Spleen (tissue), 11 donors: ENCODE measurements around the gene STIM1. TPM values are rescaled to one million over a fixed set of nuclear protein-coding genes. Genes with fewer than 3 reads are reported as not detected.

ENCODE experiments used
- DNase-seq: peaks from one replicate; pipeline ENCODE4 v3.0.0-alpha.2; 2020
- H3K27ac ChIP-seq, 8 donors: fragments of 200-600 bp; sonication (generic) in 7 of 8; 1 replicate in 4 of 8; 2 replicates in 4 of 8; pipeline versions ENCODE4 v1.5.0 to v1.8.0; 2016 to 2021; ENCODE audit warnings: inconsistent platforms in 4 of 8, mild to moderate bottlenecking in 4 of 8, moderate library complexity in 1 of 8
- H3K27me3 ChIP-seq, 7 donors: fragments of 200-600 bp; sonication (generic) in 6 of 7; replicated peaks in 1 of 7; 1 replicate in 4 of 7; 2 replicates in 3 of 7; pipeline versions ENCODE4 v1.5.0 to v1.8.0; 2016 to 2021; ENCODE audit warnings: inconsistent platforms in 3 of 7, mild to moderate bottlenecking in 1 of 7
- H3K36me3 ChIP-seq, 6 donors: fragments of 200-600 bp; sonication (generic) in 5 of 6; 1 replicate in 4 of 6; 2 replicates in 2 of 6; pipeline versions ENCODE4 v1.5.0 to v1.8.0; 2016 to 2021; ENCODE audit warnings: inconsistent platforms in 2 of 6
- H3K4me1 ChIP-seq, 6 donors: fragments of 200-600 bp; sonication (generic) in 5 of 6; 1 replicate in 3 of 6; 2 replicates in 3 of 6; pipeline versions ENCODE4 v1.5.0 to v1.8.0; 2016 to 2021; ENCODE audit warnings: inconsistent platforms in 3 of 6
- H3K4me3 ChIP-seq, 8 donors: fragments of 200-600 bp; sonication (generic) in 7 of 8; 1 replicate in 4 of 8; 2 replicates in 4 of 8; pipeline versions ENCODE4 v1.5.0 to v1.8.0; 2016 to 2021; ENCODE audit warnings: inconsistent platforms in 4 of 8, mild to moderate bottlenecking in 4 of 8, moderate library complexity in 2 of 8
- H3K9me3 ChIP-seq, 8 donors: fragments of 200-600 bp; sonication (generic) in 7 of 8; 1 replicate in 4 of 8; 2 replicates in 4 of 8; pipeline versions ENCODE4 v1.5.0 to v1.8.0; 2016 to 2021; ENCODE audit warnings: inconsistent platforms in 4 of 8
- POLR2A ChIP-seq, 3 donors: fragments of 450-650 bp; IDR thresholded peaks; one replicate each; pipeline ENCODE4 v1.5.1; 2017; ENCODE audit warnings: antibody characterized with exemption in 3 of 3, mild to moderate bottlenecking in 1 of 3
- POLR2AphosphoS5 ChIP-seq, 3 donors: sonication (generic); formaldehyde crosslinking; IDR thresholded peaks; one replicate each; pipeline ENCODE4 v1.5.1; 2017; ENCODE audit warnings: antibody characterized with exemption in 3 of 3
- WGBS, 5 donors: extraction: QIAGEN DNeasy Blood & Tissue Kit in 3 of 5; methylation state at CpG; one replicate each; pipeline versions ENCODE4 v1.1.5 to v1.1.7; 2013 to 2018; 5-methylcytosine and 5-hydroxymethylcytosine counted together
- intact Hi-C: fragments of 100-400 bp; cut with DNase I; formaldehyde crosslinking; loops from one replicate; pipeline ENCODE4 v1.15.0; 2023; ENCODE audit warnings: low total_unique reads
- polyA plus RNA-seq, 3 donors: library from polyadenylated mRNA; stranded (reverse); fragments of 200-250 nt; gene quantifications; one replicate each; pipeline ENCODE4 v1.2.1, GENCODE V29; 2013
- total RNA-seq, 7 donors: library from RNA; depleted of rRNA in 3 of 7; stranded (reverse); fragments of >200 nt in 3 of 7; fragmentation: NEBNext Ultra II Directional in 4 of 7; extraction: Animal tissue kit (Norgen Biotek cat#: 25700) in 4 of 7; gene quantifications; one replicate each; pipeline versions ENCODE4 v1.1.0 to v1.2.1, GENCODE V29; 2016 to 2021
- TF ChIP-seq, protein P1 (sequence below), 11 experiments: fragments of 200-600 bp in 7 of 11; fragments of 450-650 bp in 4 of 11; sonication (generic) in 4 of 11; IDR thresholded peaks in 8 of 11; conservative IDR thresholded peaks in 3 of 11; 1 replicate in 7 of 11; 2 replicates in 4 of 11; pipeline versions ENCODE4 v1.4.0 to v1.8.0; 2016 to 2021; ENCODE audit warnings: antibody characterized with exemption in 11 of 11, inconsistent platforms in 4 of 11, mild to moderate bottlenecking in 1 of 11
- donor health status: healthy with polysubstance abuse.
- donor health status: DM: no; HTN: no; CAD: no; lungs with moderate emphysema.
- donor health status: DM: no; HTN: no; CAD: no.
- donor health status: Bipolar disorder and iron deficiency.
- donor health status: healthy.
- donor health status: DM: no; HTN: no; CAD: no.
- donor health status: DM: yes; HTN: yes; CAD: no.

STIM1 gene
- total and polyA plus RNA-seq, 10 donors = 13.0 to 85.2 (median 58.0) TPM

DNA sequence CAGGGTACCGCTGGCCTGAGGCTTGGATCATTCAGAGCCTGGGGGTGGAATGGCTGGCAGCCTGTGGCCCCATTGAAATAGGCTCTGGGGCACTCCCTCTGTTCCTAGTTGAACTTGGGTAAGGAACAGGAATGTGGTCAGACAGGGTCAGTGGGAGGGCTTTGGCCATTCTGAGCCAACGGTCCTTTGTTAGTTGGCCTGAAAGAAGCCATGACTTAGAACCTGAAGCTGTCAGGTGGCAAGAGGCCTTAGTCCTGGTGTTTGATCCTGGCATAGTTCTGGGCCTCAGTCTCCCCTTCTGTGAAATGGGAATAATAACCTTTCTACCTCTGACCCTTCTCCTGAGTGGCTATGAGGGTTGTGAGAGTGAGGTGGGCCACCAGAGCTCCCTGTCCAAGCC lies 38.8 kb upstream of the STIM1 start:
- Histone ChIP-seq H3K36me3 (peaks cover 0 to 2% (median 0%) of the 10 kb centered on the region in 6 donors), H3K4me1 (no peaks in the 10 kb centered on the region), H3K27me3 (no peaks in the 10 kb centered on the region), H3K27ac (no peak overlapping the region), H3K9me3 (no peaks in the 10 kb centered on the region), H3K4me3 (no peak overlapping the region)
- intact Hi-C loops = no loop called here
- DNase-seq = peak; percentile 13
- WGBS, 5 donors = 84 to 100% (median 92%) methylated on average over 1 to 2 of the region's 2 CpGs
- TF ChIP-seq POLR2A (IDR thresholded peaks at IDR 0.05) = no peak
- TF ChIP-seq, protein P1, sequence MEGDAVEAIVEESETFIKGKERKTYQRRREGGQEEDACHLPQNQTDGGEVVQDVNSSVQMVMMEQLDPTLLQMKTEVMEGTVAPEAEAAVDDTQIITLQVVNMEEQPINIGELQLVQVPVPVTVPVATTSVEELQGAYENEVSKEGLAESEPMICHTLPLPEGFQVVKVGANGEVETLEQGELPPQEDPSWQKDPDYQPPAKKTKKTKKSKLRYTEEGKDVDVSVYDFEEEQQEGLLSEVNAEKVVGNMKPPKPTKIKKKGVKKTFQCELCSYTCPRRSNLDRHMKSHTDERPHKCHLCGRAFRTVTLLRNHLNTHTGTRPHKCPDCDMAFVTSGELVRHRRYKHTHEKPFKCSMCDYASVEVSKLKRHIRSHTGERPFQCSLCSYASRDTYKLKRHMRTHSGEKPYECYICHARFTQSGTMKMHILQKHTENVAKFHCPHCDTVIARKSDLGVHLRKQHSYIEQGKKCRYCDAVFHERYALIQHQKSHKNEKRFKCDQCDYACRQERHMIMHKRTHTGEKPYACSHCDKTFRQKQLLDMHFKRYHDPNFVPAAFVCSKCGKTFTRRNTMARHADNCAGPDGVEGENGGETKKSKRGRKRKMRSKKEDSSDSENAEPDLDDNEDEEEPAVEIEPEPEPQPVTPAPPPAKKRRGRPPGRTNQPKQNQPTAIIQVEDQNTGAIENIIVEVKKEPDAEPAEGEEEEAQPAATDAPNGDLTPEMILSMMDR (IDR thresholded peaks at IDR 0.05 in 8 of 11, conservative IDR thresholded peaks at IDR 0.05 in 3 of 11) = no peak
- TF ChIP-seq POLR2AphosphoS5 (IDR thresholded peaks at IDR 0.05) = no peak

DNA sequence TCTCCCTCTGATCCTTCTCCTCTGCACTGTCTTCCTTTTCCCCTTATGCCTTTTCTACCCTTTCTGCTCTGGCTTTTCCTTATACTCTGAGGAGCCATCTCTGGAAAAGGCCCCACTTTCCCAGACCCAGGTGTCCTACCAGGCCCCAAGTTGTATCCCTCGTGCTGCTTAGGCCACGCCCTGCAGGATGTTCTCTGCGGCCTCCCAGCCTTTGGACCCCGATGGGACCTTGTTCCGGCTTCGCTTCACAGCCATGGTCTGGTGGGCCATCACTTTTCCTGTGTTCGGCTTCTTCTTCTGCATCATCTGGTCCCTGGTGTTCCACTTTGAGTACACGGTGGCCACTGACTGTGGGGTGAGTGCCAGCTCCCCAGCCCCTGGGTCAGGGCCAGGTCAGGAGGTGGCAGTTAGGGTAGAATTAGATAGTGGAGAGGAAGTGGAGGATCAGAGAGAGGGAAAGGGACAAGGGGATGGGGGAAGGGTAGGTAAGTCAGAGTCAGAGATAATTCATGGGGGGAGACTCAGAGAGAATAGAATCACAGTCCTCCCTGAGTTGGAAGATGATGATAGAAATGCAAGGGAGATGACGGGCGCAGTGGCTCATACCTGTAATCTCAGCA lies 38.2 kb upstream of the STIM1 start:
- WGBS, 5 donors = 82 to 90% (median 84%) methylated on average over 10 of the region's 10 CpGs
- TF ChIP-seq POLR2A (IDR thresholded peaks at IDR 0.05) (no peak), POLR2AphosphoS5 (IDR thresholded peaks at IDR 0.05) (no peak)
- TF ChIP-seq, protein P1 (IDR thresholded peaks at IDR 0.05 in 8 of 11, conservative IDR thresholded peaks at IDR 0.05 in 3 of 11) = no peak
- Histone ChIP-seq H3K27ac (no peak overlapping the region), H3K9me3 (no peaks in the 10 kb centered on the region), H3K4me1 (no peaks in the 10 kb centered on the region), H3K4me3 (no peak overlapping the region), H3K27me3 (no peaks in the 10 kb centered on the region), H3K36me3 (no peaks in the 10 kb centered on the region)
- intact Hi-C loops = no loop called here
- peak; percentile 56 for DNase-seq

DNA sequence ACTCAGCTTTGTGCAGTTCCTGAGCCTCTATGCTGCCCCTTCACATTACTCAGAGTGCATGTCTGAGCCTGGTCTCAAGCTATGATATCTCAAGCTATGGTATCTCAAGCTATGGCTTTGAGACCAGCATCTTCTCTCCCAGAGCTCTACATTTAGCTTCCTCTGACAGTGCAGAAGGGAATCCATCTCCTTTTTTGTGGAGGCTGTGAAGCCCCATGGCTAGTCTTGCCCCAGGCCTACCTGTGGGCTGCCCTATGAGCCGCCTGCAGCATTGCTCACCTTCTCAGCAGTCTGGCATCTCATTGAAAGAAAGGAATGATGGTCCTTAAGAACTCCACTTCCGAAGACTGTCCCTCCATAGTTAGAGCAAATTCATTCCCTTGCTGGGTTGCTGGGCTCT lies 34.5 kb upstream of the STIM1 start:
- H3K27me3 ChIP-seq = no peaks in the 10 kb centered on the region
- intact Hi-C loops = no loop called here
- H3K9me3 ChIP-seq = no peaks in the 10 kb centered on the region
- H3K4me1 ChIP-seq = peaks cover 0 to 21% (median 13%) of the 10 kb centered on the region in 6 donors
- TF ChIP-seq, protein P1 (IDR thresholded peaks at IDR 0.05 in 8 of 11, conservative IDR thresholded peaks at IDR 0.05 in 3 of 11) = no peak
- no peak for TF ChIP-seq POLR2AphosphoS5 (IDR thresholded peaks at IDR 0.05)
- TF ChIP-seq POLR2A (IDR thresholded peaks at IDR 0.05) = no peak
- peaks cover 0 to 18% (median 7%) of the 10 kb centered on the region in 6 donors for H3K36me3 ChIP-seq
- DNase-seq = peak; percentile 6
- H3K4me3 ChIP-seq = no peak overlapping the region
- no peak overlapping the region for H3K27ac ChIP-seq
- WGBS, 5 donors = 93 to 100% (median 97%) methylated on average over 2 of the region's 2 CpGs

DNA sequence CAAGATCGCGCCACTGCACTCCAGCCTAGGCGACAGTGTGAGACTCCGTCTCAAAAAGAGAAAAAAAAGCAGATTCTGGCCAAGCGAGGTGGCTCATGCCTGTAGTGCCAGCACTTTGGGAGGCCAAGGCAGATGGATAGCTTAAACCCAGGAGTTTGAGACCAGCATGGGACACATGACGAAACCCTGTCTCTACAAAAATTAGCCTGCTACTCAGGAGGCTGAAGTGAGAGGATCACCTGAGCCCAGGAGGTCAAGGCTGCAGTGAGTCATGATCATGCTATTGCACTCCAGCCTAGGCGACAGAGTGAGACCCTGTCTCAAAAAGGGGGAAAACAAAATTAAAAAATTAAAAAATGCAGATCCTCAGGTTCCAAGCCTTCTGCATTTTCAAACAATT lies 33.2 kb upstream of the STIM1 start:
- TF ChIP-seq, protein P1 (IDR thresholded peaks at IDR 0.05 in 8 of 11, conservative IDR thresholded peaks at IDR 0.05 in 3 of 11) = no peak
- TF ChIP-seq POLR2AphosphoS5 (IDR thresholded peaks at IDR 0.05) (no peak), POLR2A (IDR thresholded peaks at IDR 0.05) (no peak)
- Histone ChIP-seq H3K27ac (no peak overlapping the region), H3K9me3 (no peaks in the 10 kb centered on the region), H3K36me3 (peaks cover 0 to 32% (median 19%) of the 10 kb centered on the region in 6 donors), H3K4me1 (peaks cover 0 to 34% (median 20%) of the 10 kb centered on the region in 6 donors), H3K4me3 (no peak overlapping the region), H3K27me3 (no peaks in the 10 kb centered on the region)
- no peak for DNase-seq
- intact Hi-C loops = no loop called here
- WGBS, 5 donors = 93 to 98% (median 94%) methylated on average over 5 to 7 of the region's 7 CpGs
